K562 (cell line): ENCODE measurements around the gene VARS1. TPM values are rescaled to one million over a fixed set of nuclear protein-coding genes. Genes with fewer than 3 reads are reported as not detected.
A peak's percentile ranks its signal among the peaks of the same experiment; 100 is the strongest.

ENCODE experiments used
- MXI1 ChIP-seq: IDR thresholded peaks from 2 replicates; pipeline ENCODE4 v1.6.1; 2011; ENCODE audit warnings: low read depth, mild to moderate bottlenecking, improper control_type of control experiment, low read length
- NBN ChIP-seq: fragments of 450-650 bp; IDR thresholded peaks from 2 replicates; pipeline ENCODE4 v1.6.1; 2016; ENCODE audit warnings: low read depth, mild to moderate bottlenecking
- TRIM24 ChIP-seq, 2 experiments: fragments of 450-650 bp; IDR thresholded peaks; 2 replicates each; pipeline ENCODE4 v1.6.1; 2016
- ZNF436 ChIP-seq: fragments of 250-450, 450-650 bp; sonication (Bioruptor Pico); formaldehyde crosslinking; IDR thresholded peaks from 2 replicates; pipeline ENCODE4 v1.7.0; 2020; ENCODE audit warnings: mild to moderate bottlenecking
- ZNF586 ChIP-seq: fragments of 450-650 bp; formaldehyde crosslinking; conservative IDR thresholded peaks from 2 replicates; pipeline ENCODE4 v1.4.0; 2020; ENCODE audit warnings: mild to moderate bottlenecking, moderate library complexity
- polyA plus RNA-seq, 8 experiments: library from polyadenylated mRNA; depleted of rRNA in 4 of 8; stranded (reverse) in 5 of 8; unstranded in 3 of 8; fragments of >200 nt; fragmentation: Nextera tagmentation in 2 of 8; fragmentation: Illumina TruSeq in 1 of 8; extraction: Ambion mirVana in 2 of 8; extraction: Trizol in 1 of 8; gene quantifications; 2 replicates each; pipeline versions ENCODE4 v1.2.1 to v1.2.3, GENCODE V29; 2011 to 2014; ENCODE audit warnings: inconsistent platforms in 1 of 8, missing spikeins in 1 of 8
- total RNA-seq, 7 experiments: library from RNA; depleted of rRNA in 6 of 7; stranded (reverse); fragments of >200 nt in 6 of 7; fragmentation: Illumina TruSeq in 2 of 7; extraction: Trizol in 2 of 7; gene quantifications; 2 replicates each; pipeline versions ENCODE4 v1.2.1 to v1.2.3, GENCODE V29; 2011 to 2021; ENCODE audit warnings: low replicate concordance in 1 of 7
- TF ChIP-seq, protein P1 (sequence below), 2 experiments: fragments of 450-650 bp; IDR thresholded peaks; 2 replicates each; pipeline ENCODE4 v1.6.1; 2016; ENCODE audit warnings: mild to moderate bottlenecking in 2 of 2, borderline replicate concordance in 1 of 2, low read depth in 1 of 2, moderate library complexity in 1 of 2
- TF ChIP-seq, protein P2 (sequence below), 2 experiments: fragments of 450-650 bp; IDR thresholded peaks; 2 replicates each; pipeline ENCODE4 v1.6.1; 2018; ENCODE audit warnings: mild to moderate bottlenecking in 2 of 2, low read depth in 1 of 2; ENCODE audit not compliant: partially characterized antibody in 2 of 2
- TF ChIP-seq, protein P3 (sequence below): fragments of 450-650 bp; IDR thresholded peaks from 2 replicates; pipeline ENCODE4 v1.6.1; 2016; ENCODE audit warnings: low read depth, mild to moderate bottlenecking, moderate library complexity
- TF ChIP-seq, protein P4 (sequence below): fragments of 250-450 bp; sonication (Bioruptor Pico); IDR thresholded peaks from 2 replicates; pipeline ENCODE4 v1.5.0; 2020; ENCODE audit warnings: mild to moderate bottlenecking

Gene VARS1
- total and polyA plus RNA-seq, 9 of the 15 experiments (the other 6 are each of a cell fraction or from before 2014, with no cell fraction given) = 2.9 to 488 (median 130) TPM

DNA sequence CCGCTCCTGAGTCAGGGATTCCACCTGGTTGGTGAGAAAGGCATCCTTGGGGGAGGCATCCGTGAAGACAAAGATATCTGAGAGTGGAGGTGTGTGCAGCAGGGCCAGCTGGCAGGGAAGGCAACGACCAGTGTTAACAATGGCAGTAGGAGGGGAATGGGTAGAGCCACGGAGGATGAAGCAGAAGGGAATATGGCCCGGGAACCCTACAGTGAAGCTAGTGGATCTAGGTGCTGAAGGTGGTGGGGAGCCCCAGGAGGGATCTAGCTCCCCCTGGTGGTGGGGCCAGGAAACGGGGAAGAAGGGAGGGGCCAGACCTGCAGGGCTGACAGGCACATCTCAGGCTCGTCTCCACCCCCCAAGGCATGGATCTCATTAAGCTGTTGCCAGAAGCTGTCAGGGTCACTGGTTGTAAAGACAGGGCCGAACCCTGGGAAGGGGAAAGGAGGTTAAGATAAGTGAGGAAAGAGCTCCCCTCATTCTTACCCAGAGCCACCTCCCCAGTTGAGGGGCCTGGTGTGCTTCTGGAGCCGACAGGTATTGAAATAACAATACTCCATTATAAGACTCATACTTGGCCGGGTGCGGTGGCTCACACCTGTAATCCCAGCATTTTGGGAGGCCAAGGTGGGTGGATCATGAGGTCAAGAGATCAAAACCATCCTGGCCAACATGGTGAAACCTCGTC lies 25.7 kb downstream of the VARS1 start (continued):
- TF ChIP-seq, protein P1, sequence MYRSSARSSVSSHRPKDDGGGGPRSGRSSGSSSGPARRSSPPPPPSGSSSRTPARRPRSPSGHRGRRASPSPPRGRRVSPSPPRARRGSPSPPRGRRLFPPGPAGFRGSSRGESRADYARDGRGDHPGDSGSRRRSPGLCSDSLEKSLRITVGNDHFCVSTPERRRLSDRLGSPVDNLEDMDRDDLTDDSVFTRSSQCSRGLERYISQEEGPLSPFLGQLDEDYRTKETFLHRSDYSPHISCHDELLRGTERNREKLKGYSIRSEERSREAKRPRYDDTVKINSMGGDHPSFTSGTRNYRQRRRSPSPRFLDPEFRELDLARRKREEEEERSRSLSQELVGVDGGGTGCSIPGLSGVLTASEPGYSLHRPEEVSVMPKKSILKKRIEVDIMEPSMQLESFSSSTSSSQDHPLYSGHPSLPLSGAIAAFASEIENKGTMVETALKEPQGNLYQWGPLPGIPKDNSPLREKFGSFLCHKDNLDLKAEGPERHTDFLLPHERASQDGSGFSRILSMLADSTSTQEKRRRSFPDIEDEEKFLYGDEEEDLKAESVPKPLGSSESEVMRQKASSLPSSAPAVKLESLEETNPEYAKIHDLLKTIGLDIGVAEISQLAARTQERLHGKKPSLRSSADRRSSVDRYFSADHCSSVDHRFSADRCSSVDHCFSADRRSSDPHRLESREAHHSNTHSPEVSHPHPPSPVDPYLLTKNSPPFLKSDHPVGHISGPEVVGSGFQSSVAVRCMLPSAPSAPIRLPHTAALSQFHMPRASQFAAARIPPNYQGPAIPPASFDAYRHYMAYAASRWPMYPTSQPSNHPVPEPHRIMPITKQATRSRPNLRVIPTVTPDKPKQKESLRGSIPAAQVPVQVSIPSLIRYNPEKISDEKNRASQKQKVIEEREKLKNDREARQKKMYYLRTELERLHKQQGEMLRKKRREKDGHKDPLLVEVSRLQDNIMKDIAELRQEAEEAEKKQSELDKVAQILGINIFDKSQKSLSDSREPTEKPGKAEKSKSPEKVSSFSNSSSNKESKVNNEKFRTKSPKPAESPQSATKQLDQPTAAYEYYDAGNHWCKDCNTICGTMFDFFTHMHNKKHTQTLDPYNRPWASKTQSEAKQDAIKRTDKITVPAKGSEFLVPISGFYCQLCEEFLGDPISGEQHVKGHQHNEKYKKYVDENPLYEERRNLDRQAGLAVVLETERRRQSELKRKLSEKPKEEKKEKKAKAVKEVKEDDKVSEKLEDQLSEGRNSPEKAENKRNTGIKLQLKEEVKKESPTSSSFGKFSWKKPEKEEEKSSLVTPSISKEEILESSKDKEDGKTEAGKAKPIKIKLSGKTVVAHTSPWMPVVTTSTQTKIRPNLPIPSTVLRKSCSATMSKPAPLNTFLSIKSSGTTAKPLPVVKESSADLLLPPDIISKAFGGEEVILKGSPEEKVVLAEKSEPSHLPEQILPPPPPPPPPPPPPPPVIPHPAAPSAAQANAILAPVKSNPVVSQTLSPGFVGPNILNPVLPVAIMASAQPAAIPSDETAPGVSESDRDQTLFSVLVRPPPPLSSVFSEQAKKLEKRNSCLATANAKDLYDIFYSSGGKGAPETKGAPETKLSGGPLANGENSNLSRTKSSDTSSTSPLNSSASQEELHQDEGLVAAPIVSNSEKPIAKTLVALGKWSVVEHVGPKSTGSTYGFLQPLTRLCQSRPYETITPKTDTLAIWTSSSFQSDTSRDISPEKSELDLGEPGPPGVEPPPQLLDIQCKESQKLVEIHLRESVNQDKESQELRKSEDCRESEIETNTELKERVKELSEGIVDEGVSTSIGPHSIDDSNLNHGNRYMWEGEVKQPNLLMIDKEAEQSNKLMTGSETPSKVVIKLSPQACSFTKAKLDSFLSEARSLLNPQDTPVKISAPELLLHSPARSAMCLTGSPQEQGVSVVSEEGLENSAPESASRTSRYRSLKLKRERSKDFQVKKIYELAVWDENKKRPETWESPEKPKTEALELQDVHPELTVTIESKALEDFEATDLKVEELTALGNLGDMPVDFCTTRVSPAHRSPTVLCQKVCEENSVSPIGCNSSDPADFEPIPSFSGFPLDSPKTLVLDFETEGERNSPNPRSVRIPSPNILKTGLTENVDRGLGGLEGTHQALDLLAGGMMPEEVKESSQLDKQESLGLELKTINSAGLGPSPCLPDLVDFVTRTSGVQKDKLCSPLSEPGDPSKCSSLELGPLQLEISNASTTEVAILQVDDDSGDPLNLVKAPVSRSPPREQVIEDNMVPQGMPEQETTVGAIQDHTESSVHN (IDR thresholded peaks at IDR 0.05; ENCODE audit: borderline replicate concordance in 1 of 2, low read depth in 1 of 2) = no peak
- TF ChIP-seq, protein P2, sequence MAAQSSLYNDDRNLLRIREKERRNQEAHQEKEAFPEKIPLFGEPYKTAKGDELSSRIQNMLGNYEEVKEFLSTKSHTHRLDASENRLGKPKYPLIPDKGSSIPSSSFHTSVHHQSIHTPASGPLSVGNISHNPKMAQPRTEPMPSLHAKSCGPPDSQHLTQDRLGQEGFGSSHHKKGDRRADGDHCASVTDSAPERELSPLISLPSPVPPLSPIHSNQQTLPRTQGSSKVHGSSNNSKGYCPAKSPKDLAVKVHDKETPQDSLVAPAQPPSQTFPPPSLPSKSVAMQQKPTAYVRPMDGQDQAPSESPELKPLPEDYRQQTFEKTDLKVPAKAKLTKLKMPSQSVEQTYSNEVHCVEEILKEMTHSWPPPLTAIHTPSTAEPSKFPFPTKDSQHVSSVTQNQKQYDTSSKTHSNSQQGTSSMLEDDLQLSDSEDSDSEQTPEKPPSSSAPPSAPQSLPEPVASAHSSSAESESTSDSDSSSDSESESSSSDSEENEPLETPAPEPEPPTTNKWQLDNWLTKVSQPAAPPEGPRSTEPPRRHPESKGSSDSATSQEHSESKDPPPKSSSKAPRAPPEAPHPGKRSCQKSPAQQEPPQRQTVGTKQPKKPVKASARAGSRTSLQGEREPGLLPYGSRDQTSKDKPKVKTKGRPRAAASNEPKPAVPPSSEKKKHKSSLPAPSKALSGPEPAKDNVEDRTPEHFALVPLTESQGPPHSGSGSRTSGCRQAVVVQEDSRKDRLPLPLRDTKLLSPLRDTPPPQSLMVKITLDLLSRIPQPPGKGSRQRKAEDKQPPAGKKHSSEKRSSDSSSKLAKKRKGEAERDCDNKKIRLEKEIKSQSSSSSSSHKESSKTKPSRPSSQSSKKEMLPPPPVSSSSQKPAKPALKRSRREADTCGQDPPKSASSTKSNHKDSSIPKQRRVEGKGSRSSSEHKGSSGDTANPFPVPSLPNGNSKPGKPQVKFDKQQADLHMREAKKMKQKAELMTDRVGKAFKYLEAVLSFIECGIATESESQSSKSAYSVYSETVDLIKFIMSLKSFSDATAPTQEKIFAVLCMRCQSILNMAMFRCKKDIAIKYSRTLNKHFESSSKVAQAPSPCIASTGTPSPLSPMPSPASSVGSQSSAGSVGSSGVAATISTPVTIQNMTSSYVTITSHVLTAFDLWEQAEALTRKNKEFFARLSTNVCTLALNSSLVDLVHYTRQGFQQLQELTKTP (IDR thresholded peaks at IDR 0.05; ENCODE audit: low read depth in 1 of 2, partially characterized antibody in 2 of 2) = peak in 1 of 2 experiments; percentile 58
- peak; percentile 92 for TF ChIP-seq NBN
- TF ChIP-seq, protein P3, sequence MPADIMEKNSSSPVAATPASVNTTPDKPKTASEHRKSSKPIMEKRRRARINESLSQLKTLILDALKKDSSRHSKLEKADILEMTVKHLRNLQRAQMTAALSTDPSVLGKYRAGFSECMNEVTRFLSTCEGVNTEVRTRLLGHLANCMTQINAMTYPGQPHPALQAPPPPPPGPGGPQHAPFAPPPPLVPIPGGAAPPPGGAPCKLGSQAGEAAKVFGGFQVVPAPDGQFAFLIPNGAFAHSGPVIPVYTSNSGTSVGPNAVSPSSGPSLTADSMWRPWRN = 0 out of 2 replicates have a peak, but pooled peaks have one; percentile 9
- no peak for TF ChIP-seq ZNF586 (CRISPR knock-in tag)
- TF ChIP-seq, protein P4, sequence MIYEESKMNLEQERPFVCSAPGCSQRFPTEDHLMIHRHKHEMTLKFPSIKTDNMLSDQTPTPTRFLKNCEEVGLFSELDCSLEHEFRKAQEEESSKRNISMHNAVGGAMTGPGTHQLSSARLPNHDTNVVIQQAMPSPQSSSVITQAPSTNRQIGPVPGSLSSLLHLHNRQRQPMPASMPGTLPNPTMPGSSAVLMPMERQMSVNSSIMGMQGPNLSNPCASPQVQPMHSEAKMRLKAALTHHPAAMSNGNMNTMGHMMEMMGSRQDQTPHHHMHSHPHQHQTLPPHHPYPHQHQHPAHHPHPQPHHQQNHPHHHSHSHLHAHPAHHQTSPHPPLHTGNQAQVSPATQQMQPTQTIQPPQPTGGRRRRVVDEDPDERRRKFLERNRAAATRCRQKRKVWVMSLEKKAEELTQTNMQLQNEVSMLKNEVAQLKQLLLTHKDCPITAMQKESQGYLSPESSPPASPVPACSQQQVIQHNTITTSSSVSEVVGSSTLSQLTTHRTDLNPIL (CRISPR knock-in tag) = no peak
- 0 out of 2 replicates have a peak, but pooled peaks have one; percentile 9 for TF ChIP-seq MXI1
- no peak for TF ChIP-seq ZNF436
- TF ChIP-seq TRIM24 (IDR thresholded peaks at IDR 0.05) = no peak
